Activated CD4-positive, alpha-beta T cell treated with anti-CD3 and anti-CD28 coated beads, Interleukin-2, amount 50 U/mL, for 16 hours (primary cell): ENCODE results near the gene TNS3.

ENCODE experiments used
- DNase-seq: peaks from one replicate; pipeline ENCODE4 v3.0.0-alpha.2; 2020

TNS3 gene

DNA sequence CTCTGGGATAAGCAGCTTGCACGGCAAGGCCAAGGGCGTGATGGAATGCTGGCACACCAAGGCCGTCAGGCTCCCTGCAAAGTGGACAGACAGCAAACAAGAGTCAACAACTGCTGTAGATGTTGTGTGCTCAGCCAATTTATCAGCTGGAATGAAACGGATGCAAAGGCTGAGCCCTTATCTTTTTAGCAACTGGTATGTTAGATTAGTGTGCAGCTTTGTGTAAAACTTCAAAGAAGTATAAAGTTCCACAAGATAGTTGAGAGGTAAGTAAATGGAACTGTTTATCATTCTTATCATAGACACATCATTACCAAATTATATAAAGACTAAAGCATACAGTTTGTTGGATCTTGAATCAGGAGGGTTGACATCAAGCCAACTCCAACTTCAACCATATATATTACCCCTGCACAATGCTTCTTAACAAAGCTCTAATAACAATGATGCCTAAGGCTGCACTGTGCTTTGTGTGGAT is 289.0 kb downstream of the TNS3 start:
- no peak for DNase-seq

DNA sequence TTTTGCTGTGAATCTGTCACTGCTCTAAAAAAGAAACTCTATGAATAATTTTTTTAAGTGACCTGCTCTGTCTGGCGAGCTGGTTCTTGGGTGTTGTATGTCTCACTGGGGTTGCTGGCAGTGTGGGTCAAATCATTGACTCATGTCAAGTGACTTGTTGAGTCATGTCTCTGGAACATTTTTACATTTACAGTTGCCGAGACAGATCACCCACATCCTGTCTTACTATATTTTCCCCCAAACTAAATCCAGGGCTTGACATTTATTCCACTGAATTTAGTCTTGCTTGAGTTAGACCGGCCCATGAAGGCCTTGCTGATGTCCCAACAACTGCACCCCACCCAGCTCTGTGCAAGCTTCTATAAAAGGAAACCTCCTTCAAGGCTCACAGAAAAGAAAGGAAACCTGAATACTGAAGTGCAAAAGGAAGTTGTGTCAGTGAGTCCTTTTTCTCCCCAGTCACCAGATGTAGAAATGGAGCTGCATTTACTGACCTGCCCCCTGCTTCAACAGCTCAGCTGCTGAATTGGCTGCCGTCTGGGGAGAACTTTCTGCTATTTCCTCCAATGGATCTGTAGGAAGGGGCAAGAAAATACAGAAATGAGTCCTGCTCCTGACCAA is 290.3 kb downstream of the TNS3 start:
- peak; percentile 64 for DNase-seq

DNA sequence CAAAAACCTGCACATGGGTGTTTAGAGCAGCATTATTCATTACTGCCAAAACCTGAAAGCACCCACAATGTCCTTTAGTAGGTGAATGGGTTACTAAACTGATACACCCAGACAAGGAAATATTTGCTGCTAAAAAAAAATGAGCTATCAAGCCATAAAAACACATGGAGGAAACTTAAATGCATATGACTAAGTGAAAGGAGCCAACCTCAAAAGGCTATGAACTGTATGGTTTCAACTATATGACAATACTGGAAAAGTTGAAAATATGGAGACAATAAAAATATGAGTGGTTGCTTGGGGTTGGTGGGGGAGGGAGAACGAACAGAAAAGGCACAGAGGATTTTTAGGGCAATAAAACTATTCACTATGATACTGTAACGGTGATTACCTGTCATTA is 291.0 kb downstream of the TNS3 start:
- DNase-seq, result no peak

DNA sequence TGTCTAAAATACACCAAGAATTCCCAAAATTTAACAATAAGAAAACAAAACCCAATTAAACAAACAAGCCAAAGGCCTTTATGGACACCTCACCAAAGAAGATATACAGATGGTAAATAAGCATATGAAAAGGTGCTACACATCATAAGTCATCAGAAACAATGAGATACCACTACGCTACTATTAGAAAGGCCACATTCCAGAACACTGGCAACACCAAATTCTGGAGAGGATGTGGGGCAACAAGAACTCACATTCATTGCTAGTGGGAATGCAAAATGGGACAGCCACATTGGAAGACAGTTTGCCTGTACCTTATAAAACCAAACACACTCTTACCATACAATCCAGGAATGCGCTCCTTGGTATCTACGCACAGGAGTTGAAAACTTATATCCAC is 291.4 kb downstream of the TNS3 start:
- no peak for DNase-seq

DNA sequence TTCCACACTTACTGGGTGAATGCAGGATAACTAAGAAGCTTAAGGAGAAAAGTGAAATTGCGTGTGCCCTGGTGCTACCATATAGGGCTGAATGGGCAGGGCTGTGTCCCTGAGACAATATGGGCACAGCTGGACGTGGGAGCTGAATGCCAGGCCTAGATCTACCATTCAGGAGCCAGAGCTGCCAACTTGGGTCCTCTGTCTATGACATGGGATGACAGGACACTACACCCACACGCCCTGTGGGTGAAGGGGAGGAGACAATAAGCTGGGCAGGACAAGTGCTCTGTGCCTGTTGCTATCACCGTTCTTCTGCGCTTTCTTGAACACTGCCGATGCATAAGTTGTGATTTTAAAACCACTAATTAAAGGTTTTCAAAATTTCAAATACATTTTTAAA is 293.9 kb downstream of the TNS3 start:
- DNase-seq, result no peak

DNA sequence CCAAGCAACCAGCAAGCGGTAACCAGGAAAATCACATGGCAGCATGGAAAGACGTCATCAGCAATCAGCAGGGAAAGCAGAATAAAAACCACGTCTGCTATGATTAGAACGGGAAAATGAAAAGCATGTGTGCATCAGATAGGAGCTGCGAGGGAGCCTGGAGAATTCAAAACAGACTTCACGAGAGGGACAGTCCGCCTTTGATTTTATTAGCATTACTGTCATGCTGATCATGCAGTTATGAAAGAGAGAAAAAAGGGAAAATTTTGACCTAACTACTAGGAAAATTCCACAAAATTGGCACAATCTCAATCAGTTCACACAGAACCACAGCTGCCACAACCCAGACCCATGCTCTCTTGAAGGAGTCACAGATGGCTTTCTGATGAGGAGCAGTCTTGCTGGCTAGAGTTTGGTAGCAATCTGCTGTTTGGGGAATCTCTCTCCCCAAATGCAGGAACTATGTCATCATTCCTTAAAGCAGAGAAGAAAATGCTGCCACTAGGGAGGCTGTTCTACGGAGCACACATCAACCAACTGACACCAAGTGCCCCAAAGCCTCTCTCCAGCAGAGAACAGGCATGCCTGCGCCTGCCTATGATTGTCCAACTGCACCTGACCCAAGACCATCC is 295.9 kb downstream of the TNS3 start:
- DNase-seq, result no peak

DNA sequence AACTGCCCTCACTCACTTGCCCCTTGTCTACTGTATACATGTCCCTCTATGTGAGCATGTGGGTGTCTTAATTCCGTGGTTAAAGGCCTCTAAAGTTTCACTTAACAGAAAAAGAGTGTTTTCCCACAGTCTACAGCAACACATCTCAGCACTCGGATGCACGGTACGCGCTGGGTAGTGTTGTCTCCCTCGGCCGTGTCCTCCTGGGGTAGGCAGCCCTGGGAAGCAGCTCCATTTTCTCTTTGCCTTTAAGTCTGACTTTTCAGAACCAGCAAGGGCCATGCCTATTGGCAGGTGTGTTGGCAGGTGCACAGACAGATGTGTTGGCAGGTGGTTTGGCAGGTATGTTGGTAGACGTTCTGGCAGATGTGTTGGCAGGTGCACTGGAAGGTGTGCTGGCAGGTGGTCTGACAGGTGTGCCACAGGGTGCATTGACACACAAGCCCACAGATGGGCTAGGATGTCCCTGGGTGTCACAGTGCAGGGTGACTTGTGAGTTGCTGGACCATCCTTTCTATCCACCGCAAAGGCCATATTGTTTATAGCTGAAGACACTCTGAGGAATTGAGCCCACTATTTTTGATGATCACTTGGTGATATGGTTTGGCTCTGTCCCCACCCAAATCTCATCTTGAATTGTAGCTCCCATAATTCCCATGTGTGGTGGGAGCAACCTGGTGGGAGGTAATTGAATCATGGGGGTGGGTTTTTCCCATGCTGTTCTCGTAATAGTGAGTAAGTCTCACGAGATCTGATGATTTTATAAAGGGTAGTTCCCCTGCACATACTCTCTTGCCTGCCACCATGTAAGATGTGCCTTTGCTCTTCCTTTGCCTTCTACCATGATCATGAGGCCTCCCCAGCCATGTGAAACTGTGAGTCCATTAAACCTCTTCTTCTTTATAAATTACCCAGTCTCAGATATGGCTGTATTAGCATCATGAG is 296.9 kb downstream of the TNS3 start:
- DNase-seq, result no peak

DNA sequence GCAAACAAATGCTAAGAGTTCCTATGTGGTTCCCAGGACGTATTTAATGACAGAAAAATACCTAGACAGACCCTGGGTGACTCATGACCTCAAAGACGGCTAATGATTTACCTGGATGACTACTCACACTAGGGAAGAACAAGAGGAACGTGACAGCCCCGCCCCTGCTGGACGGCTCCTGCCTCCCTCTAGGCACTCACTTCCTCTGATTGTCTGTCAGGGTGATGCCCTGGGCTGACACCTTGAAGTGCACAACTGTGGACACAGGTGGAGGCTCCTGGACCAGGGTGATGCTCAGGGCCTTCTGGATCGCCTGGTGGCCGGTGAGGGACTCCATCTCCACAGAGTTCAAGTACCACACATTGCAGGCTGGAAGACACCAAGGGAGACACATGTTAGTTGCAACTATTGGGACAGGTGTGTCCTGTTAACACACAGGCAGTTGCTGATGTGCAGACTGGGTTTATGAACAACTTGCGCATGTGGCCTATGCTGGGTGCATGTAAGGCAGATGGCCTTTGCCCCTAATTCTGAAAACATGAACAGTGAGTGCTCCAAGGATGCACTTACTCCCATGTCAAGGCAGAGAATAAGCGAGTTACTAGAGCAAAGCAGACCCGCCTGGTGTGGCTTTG is 298.3 kb downstream of the TNS3 start:
- no peak for DNase-seq

DNA sequence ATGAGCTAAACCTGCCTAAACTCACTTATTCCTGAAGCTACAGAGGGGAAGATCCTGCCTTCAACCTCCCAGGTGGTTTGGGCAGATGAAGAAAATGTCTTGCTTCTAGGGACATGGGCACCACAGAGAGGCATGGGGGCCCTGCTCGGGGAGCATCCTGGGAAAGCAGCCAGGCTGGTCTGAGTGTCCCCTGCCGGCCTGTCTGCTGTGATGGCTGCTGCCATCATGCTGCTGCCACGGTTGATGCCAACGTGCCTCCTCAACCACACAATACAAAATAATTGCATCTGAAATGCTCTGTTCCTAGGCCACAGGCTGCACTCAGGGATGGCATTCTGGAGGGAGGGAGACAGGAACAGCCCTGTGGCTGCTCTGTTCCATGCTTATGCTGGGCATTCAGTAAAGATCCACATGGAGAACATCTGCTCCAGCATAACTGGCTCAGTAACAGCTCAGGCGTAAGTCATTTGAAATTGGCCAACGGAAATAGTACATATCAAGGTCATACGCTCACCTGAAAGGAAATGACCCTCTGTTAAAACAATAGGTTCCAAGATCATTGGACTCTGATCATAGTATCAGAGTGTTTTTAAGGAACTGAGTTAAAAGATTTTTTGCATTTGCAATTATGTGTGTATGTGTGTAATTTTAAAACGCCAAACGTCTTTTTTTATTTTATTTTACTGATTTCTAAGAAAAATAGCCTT is 299.0 kb downstream of the TNS3 start:
- no peak for DNase-seq

DNA sequence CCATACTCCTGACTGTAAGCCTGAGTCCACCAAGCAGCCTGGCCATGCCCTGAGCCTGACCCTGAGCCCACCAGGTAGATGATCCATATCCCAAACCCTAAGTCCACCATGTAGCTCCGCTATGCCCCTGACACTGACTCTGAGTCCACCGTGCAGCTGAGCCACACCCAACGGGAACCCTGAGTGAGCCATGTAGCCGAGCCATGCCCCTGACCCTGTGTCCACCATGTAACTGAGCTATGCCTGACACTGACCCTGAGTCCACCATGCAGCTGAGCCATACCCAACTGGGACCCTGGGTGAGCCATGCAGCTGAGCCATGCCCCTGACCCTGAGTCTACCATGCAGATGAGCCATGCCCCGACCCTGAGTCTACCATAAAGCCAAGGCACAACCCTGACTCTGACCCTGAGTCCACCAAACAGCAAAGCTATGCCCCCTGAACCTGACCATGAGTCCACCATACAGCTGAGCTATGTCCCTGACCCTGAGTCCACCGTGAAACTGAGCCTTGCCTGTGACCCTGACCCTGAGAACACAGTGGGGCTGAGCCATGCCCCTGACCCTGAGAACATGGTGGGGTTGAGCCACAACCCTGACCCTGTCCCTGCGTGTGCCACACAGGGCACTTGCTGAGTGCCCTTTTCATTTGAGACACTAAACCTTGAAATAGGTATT is 299.8 kb downstream of the TNS3 start:
- no peak for DNase-seq

DNA sequence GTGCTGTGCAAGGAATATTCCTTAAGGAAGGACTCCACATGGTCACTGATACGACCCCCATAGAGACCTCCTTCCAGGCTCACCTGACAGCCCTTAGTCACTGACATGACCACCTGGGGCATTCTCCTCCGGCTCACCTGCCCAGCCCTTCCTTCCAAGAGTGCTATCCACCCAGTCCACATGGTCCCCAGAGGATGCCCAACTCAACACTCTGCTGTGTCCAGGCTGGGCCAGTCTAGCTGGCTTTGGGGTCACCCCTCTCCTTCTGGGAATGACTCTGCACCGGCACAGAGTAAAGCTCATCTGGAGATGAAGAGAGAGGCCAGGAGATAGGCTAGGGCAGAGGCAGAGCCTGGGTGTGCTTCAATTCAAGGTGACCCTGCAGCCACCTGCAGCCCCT is 300.8 kb downstream of the TNS3 start:
- no peak for DNase-seq

DNA sequence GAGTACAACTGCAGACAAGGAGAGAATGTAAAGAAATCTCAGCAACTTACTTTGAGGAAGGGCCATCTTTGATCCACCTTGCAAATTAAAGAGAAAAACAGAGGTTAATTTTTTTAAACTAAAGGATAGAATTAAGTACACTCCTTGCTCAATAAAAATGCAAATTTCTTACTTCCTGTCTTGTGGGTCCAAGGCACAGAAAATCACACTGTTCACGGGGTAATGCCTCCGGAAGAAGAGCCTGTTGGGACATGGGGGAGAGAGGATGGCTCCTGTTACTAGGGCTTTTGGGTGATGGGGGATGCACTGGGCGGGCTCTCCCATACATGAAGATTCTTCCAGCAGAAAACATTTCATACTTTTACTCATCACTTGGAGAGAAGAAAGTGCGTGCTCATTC is 301.8 kb downstream of the TNS3 start:
- DNase-seq, result no peak

DNA sequence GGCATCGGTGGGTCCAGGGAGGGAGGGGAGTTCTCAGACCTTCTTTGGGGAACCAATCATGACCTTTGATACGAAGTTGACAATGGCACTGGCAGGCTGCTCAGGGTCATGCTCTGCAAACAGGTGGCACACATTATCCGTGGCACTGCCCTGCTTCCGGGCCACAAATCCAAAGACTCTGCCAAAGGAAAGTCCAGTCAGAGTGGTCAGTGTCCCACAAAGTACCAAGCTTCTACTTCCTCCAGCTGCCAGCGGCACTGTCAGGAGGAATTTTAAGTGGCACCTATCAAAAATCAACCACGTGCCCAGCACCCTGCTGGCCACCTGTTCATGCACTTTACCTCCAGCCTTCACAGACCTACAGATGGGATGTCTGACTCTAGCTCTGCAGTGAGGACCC is 303.9 kb downstream of the TNS3 start:
- no peak for DNase-seq

DNA sequence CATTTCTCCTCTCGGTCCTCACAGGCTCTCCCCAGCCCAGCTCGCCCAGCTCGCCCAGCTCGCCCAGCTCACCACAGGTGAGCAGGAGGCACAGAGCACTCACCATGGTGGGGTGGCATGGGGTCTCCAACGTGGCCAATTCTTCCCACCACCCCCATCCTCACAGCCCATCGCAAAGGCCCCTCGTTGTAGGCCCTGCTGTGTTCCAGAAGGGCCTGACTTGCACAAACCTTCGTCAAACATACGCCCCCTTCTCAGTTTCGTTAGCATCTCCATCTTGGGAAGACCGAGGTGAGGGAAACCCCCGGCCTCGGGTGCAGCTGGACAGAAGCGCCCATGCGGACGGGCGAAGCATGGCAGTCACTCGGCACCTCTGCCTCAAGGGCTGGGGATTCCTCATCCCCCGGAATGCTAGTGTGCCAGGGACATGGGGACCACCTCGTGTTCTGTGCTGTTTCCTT is 304.6 kb downstream of the TNS3 start:
- no peak for DNase-seq

DNA sequence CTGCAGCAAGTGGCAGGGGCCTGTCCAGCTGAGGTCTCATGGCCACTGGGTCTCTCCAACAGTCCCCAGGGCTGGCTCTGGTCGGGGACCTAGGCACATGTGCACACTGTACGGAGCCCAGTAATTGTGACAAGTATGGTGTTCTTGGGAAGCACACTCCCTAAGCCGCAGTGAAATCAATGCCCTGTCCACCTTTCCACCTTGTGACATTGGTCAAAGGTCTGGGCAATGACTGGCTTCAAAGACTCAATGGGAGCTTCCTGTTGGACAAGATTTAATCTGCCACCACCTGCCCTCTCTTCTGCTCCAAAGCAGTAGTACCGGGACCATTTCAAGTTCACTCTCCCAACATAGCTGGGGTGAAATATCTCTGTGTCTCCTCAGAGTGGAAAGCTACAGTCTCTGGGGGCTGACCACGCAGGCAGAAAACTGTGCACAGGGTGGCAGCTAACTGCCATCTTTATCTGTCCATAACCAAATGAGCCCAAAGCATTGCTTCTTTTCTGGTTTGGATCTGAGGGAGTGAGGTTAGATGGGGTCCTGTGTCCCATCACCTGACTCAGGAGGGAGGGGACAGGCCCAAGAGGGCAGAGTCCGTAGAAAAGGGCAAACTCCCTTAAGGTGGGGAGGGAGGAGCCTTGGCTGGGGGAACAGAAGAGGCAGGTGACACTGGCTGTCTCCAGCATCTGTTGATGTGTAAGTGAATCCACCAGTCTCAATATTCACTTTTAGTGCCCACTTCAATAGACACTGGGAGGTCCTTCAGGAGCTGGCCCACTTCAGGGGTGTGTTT is 307.7 kb downstream of the TNS3 start:
- DNase-seq, result no peak

DNA sequence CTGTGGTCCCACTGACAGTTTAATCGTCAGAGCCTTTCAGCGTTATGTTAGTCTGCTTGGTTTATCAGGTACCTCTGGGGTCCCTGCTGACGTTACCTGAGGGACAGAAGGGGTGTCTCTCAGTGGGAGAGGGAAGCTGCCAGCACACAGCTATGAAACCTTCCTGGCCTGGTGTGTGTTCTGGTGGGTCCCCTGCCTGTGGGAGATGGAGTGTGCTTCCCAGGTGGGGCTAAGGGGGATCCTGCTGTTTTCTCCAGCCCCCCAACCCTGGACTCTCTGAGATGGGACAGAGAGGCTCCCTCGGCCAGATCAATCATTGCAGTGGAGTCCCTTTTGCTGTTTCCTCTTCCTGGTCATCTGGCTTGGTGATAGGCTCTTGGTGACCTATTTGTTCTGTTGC is 308.8 kb downstream of the TNS3 start:
- no peak for DNase-seq

DNA sequence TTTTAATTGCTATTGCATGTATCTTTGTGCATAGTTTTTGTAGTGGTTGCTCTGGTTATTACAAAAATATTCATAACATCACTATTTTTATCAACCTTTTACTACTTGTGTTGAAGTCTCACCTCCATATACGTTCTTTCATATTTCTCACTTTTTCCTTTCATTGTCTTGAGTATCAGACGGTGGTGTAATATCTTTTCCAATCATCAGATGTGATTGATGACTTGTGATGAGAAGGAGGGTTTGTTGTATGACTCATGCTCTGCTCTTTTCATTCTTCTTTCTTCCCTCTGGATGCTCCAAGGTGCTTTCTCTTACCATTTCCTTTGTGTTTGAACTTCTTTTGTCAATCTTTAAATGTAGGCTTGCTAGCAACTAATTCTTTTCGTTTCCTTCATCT is 310.2 kb downstream of the TNS3 start:
- no peak for DNase-seq

DNA sequence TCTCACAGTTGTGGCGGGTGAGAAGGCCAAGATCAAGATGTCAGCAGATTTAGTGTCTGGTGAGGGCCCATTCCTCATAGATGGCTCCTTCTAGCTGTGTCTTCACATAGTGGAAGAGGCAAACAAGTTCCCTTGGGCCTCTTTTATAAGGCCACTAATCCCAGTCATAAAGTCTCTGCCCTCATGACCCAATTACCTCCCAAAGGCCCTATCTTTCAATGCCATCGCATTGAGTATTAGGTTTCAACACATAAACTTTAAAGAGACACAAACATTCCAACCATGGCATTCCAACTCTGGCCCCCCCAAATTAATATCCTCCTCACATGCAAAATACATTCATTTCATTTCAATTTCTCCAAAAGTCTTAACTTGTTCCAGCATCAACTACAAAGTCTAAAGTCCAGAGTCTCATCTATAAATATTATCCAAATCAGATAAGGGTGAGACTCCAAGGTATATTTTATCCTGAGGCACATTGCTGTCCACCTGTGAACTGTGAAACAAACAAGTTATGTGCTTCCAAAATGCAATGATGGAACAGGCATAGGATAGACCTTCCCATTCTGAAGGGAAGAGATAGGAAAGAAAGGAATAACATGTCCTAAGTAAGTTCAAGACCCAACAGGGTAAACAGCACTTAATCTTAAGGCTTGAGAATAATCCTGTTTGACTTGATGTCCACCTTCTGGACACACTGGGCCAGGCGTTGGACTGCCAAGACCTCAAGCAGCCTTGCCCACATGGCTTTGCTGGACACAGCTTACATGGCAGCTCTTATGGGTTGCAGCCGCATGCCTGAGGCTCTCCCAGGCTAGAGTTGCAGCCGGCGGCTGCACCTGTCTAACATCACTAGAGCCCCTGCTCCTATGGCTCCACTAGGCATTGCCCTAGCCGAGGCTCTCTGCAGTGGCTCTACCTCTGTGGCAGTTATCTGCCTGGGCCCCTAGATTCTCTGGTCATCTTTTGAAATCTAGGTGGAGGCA is 312.8 kb downstream of the TNS3 start:
- DNase-seq, result no peak

DNA sequence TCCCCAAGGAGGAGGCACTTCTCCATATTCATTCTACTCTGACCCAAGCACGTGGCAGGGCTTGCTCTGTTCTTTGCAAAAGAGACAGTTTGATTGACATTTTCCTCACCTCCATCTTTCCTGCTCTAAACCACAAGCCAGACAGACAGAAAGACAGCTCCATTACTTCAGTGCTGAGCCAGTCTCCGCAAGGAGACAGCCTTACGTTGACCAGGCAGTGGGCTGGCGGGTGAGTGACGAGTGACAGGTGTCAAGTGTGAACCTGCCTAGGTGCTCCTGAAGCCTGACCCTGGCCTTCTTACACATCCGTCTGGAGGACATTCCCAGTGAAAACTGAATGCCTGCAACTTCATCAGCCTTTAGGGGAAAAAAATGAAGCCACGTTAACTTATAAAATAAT is 314.6 kb downstream of the TNS3 start:
- DNase-seq, result no peak

DNA sequence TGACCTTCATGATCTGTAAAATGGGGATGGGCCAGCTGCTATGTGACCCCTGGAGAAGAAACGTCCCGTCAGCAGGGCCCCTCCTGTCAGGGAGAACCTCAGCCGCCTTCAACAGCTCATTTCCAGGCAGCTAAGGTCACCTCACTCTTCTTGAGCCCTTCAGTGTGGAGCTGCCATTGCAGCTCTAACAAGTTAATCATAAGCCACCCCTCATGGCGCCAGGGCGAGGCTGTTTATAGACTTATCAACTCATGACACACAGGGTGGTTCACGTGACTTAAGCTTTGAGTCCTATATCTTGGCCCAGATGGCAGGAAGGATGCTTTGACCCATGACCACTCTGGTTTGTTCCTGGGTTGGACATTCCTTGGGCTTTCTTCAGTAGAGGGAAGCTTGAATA is 315.1 kb downstream of the TNS3 start:
- no peak for DNase-seq
